Astrocyte (in vitro differentiated cells and primary cell): ENCODE measurements around the gene TMC8.

Experiments used
- CTCF ChIP-seq: IDR thresholded peaks from 2 replicates; pipeline ENCODE4 v1.5.1; 2011; ENCODE audit warnings: low read depth, mild to moderate bottlenecking, inconsistent platforms, low read length, moderate library complexity; ENCODE audit not compliant: insufficient read depth
- EZH2 ChIP-seq: IDR thresholded peaks from 2 replicates; pipeline ENCODE4 v1.6.1; 2012; ENCODE audit warnings: mild to moderate bottlenecking, low read length, inconsistent platforms; ENCODE audit not compliant: insufficient read depth

GRCh38 chr17:78127888-78128550 lies 2.6 kb upstream of the TMC8 start:
- TF ChIP-seq CTCF = no peak
- peak; percentile 71 for TF ChIP-seq EZH2
